Islet of Langerhans (tissue), 1 donor: ENCODE measurements around the gene OR5AL1.
"Not testable (repeated sequence)": the region's sequence is repeated elsewhere in the genome, so short reads cannot be mapped to it uniquely, and the experiment has no call there.

ENCODE experiments used
- FAIRE-seq: peaks from one replicate; lab custom pipeline; 2011; peaks lifted over from hg19 to GRCh38; lab: Jason Lieb, UNC

OR5AL1 gene

DNA sequence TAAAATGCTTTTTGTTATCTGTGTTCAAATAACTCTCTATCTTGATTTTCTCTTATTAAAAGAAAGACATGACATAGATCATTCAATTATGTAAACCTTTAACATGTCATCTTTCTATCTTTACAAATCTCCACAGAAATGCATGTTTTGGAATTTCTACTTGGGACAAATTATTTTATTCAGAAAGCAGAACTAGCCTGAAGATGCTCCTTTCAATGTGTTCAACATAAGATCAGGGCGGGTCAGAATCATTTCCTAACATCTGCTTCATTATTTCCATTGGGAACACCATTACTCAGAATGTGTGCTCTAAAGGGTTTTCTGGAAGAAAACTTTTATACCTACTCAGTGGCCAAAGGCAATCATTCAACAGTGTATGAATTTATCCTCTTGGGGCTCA, at the start of gene OR5AL1:
TSS of gene OR5AL1 (plus strand) at position 301 of the 400 bp plus-strand sequence.
- FAIRE-seq: no peak

GRCh38 chr11:56375324-56375723, 37.2 kb upstream of the OR5AL1 start, which contains the start of gene OR8U1:
Gene OR8U1, plus strand, starts transcription at chr11:56375624. Its CDS starts 0 bp downstream, at chr11:56375624.
- no peak for FAIRE-seq

- no peak for FAIRE-seq
These were observed 32.4 kb upstream of the OR5AL1 start for GRCh38 chr11:56380120-56380519.

GRCh38 chr11:56394381-56394780, 18.1 kb upstream of the OR5AL1 start:
- no peak for FAIRE-seq

DNA sequence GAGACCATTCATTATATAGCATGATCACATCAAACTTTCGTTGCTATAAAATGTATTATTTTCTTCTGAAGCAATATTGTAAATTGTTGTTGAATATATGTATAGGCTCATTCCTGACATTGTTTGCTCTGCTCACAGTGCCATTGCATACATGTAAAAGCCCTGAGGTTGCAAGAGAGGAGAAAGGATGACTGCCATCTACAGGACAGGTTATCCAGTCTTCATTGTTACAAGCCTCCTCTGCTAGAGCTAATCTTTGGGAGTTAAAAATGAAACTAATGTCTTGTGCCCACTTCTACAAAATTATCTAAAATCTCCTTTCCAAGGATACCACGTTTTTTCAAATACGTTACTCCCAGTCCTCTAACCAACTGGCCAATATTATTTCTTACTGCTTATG, 16.4 kb upstream of the OR5AL1 start:
- no peak for FAIRE-seq

DNA sequence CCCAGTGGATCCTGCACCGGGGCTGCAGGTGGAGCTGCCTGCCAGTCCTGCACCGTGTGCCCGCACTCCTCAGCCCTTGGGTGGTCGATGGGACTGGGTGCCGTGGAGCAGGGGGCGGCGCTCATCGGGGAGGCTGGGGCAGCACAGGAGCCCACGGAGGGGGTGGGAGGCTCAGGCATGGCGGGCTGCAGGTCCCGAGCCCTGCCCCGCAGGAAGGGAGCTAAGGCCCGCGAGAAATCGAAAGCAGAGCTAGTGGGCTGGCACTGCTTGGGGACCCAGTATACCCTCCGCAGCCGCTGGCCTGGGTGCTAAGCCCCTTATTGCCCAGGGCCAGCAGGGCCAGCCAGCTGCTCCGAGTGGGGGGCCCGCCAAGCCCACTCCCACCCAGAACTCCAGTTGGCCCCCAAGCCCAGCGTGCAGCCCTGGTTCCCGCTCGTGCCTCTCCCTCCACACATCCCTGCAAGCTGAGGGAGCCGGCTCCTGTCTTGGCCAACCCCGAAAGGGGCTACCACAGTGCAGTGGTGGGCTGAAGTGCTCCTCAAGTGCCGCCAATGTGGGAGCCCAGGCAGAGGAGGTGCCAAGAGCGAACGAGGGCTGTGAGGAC, 10.5 kb upstream of the OR5AL1 start:
- FAIRE-seq: not testable (repeated sequence)

DNA sequence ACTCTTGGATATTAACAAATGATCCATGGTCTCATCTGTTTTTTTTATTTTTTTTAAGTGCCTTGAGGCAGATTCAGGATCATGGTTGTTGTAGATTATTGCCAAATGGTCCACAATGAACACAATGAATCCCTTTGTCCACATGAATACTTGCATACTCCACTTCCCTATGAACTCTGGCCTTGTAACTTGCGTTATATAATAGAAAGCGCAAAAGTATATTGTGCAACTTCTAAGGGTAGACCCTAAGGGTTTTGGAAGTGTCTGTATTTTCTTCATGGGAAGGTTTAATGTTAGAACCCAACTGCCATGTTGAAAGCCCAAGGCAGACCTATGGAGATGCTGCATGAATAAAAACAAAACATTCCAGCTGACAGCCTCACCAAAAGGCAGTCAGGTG, 8.1 kb upstream of the OR5AL1 start:
- no peak for FAIRE-seq

DNA sequence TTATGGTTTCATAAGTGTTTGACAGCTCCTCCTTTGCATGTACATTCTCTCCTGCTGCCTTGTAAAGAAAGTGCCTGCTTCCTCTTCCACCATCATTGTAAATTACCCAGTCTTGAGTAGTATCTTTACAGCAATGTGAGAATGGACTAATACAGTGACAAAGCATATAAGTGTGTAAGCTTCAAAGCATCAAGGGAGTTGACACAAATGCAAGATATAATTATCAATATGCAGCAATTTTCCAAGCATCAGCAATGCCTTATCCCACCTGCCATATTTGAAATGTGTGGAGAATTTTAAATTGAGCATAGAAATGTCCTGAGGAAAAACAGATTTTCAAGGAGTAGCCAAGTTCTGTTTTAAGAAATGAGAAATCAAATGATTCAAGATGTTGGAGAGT, 1.7 kb upstream of the OR5AL1 start:
- FAIRE-seq: no peak

- FAIRE-seq: no peak
These were observed 41.0 kb downstream of the OR5AL1 start for GRCh38 chr11:56453521-56453920.

DNA sequence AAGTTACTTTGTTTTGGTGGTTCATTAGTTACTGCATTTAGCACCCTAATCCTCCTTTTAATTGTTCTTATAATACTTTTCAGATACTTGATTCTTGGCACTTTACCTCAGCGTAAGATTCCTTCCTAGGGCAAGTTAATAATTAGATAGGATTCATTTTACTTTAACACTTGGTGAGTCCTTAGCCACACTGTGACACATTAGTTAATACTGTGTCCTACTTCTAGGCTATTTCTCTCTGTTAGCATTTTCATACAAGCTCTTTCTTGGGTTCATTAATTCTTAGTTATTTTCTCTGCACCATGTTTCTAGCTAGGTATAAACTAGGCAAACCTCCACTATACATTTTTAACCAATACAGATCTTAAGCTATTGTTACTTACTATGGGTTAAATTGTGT, 44.6 kb downstream of the OR5AL1 start:
- no peak for FAIRE-seq
